GM18502 (cell line): Measurements from ENCODE around the gene SAMD5.

Source experiments
- ATAC-seq: cut with Tn5 transposase; IDR thresholded peaks from one replicate; pipeline ENCODE4 v1.9.1; 2021; ENCODE audit warnings: mild to moderate bottlenecking; ENCODE audit not compliant: unreplicated experiment, poor library complexity

Gene SAMD5

GRCh38 chr6:147508042-147508865 is at the start of gene SAMD5:
TSS of gene SAMD5 (plus strand) at chr6:147508690. CDS start at chr6:147508929, 239 bp downstream.
- peak; percentile 51 for ATAC-seq

GRCh38 chr6:147459780-147460179 is 48.7 kb upstream of the SAMD5 start:
- ATAC-seq: no peak

GRCh38 chr6:147463651-147464050 is 44.8 kb upstream of the SAMD5 start:
- ATAC-seq: no peak

GRCh38 chr6:147467428-147467827 is 41.1 kb upstream of the SAMD5 start:
- ATAC-seq: no peak

- no peak for ATAC-seq
These were observed 40.6 kb upstream of the SAMD5 start for GRCh38 chr6:147467886-147468285.

GRCh38 chr6:147468634-147469033 is 39.9 kb upstream of the SAMD5 start:
- ATAC-seq: no peak

GRCh38 chr6:147479857-147480256 is 28.6 kb upstream of the SAMD5 start:
- ATAC-seq: no peak

GRCh38 chr6:147486683-147487082 is 21.8 kb upstream of the SAMD5 start:
- ATAC-seq: peak; percentile 78

- ATAC-seq: no peak
These were observed 11.0 kb upstream of the SAMD5 start for GRCh38 chr6:147497472-147497871.

GRCh38 chr6:147503587-147503986 is 4.9 kb upstream of the SAMD5 start:
- ATAC-seq: no peak

GRCh38 chr6:147504848-147505247 is 3.6 kb upstream of the SAMD5 start:
- ATAC-seq: no peak

GRCh38 chr6:147506704-147507114 is 1.8 kb upstream of the SAMD5 start:
- ATAC-seq: peak; percentile 43

- ATAC-seq: no peak
These were observed 1.1 kb upstream of the SAMD5 start for GRCh38 chr6:147507162-147508041.

GRCh38 chr6:147508866-147509608 is 547 bp downstream of the SAMD5 start:
- peak; percentile 22 for ATAC-seq

- ATAC-seq: no peak
These were observed 1.4 kb downstream of the SAMD5 start for GRCh38 chr6:147509891-147510290.

- ATAC-seq: no peak
These were observed 2.6 kb downstream of the SAMD5 start for GRCh38 chr6:147510929-147511590.

- no peak for ATAC-seq
These were observed 6.3 kb downstream of the SAMD5 start for GRCh38 chr6:147514831-147515230.

GRCh38 chr6:147515327-147515726 is 6.8 kb downstream of the SAMD5 start:
- no peak for ATAC-seq

- peak; percentile 81 for ATAC-seq
These were observed 14.1 kb downstream of the SAMD5 start for GRCh38 chr6:147522597-147522996.
